ENCODE data around the gene PRKCA.

Gene PRKCA

GRCh38 chr17:66518677-66519076 lies 216.3 kb downstream of the PRKCA start:
- Histone ChIP-seq H3K4me1 (ENCODE audit: control insufficient read depth, insufficient read depth, low read length) (peaks cover 14% of the 10 kb centered on the region), H3K4me3 (ENCODE audit: low read length) (no peak overlapping the region), H3K9ac (ENCODE audit: low read length) (no peak overlapping the region), H3K9me3 (ENCODE audit: control insufficient read depth, low read length) (no peaks in the 10 kb centered on the region), H3K27me3 (ENCODE audit: control insufficient read depth, insufficient read depth, low read length) (no peaks in the 10 kb centered on the region), H3K36me3 (ENCODE audit: control insufficient read depth, insufficient read depth, low read length) (no peaks in the 10 kb centered on the region)

DNA sequence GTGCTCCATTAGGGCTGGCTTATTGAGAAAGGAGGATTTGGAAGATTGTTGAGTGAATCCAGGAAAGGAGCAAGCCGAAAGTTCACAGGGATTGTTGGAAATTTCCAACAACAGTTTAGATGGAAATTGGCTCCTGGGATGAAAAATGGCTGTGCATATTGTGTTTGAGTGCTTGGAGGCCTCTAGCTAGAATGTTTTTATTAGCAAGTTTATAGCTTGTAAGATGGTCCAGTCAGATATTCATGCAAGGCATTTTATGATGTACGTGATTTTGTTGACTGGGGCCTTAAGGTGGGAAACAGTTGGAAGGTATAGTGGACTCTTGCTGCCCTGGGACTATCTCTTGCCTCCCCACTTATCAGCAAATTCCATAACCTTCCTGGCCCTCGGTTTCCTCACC lies 216.7 kb downstream of the PRKCA start:
- Histone ChIP-seq H3K4me1 (ENCODE audit: control insufficient read depth, insufficient read depth, low read length) (peaks cover 18% of the 10 kb centered on the region), H3K9me3 (ENCODE audit: control insufficient read depth, low read length) (no peaks in the 10 kb centered on the region), H3K9ac (ENCODE audit: low read length) (no peak overlapping the region), H3K36me3 (ENCODE audit: control insufficient read depth, insufficient read depth, low read length) (no peaks in the 10 kb centered on the region), H3K4me3 (ENCODE audit: low read length) (no peak overlapping the region), H3K27me3 (ENCODE audit: control insufficient read depth, insufficient read depth, low read length) (no peaks in the 10 kb centered on the region)

DNA sequence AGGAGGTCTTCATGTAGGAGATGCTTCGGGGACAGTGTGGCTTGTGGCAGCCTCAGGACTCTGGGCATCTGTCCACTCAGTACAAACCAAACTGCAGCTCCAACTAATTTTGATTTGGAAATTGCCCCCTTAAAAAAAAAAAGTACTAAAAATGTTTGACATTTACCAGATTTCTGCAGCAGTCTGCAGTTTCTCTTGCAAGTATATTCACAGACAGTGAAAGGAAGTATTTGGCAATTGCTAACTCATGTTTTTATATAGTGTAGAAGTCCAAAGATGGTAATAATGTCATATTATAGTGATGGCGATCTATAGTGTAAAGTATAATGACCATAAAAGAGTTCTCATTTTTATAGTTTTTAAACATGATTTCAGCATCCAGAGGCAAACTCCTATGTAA lies 218.6 kb downstream of the PRKCA start:
- Histone ChIP-seq H3K4me3 (ENCODE audit: low read length) (no peak overlapping the region), H3K4me1 (ENCODE audit: control insufficient read depth, insufficient read depth, low read length) (peaks cover 21% of the 10 kb centered on the region)

GRCh38 chr17:66522591-66523272 lies 220.3 kb downstream of the PRKCA start:
- Histone ChIP-seq H3K4me1 (ENCODE audit: control insufficient read depth, insufficient read depth, low read length) (peaks cover 21% of the 10 kb centered on the region), H3K36me3 (ENCODE audit: control insufficient read depth, insufficient read depth, low read length) (no peaks in the 10 kb centered on the region), H3K4me3 (ENCODE audit: low read length) (no peak overlapping the region), H3K9ac (ENCODE audit: low read length) (no peak overlapping the region), H3K9me3 (ENCODE audit: control insufficient read depth, low read length) (no peaks in the 10 kb centered on the region), H3K27me3 (ENCODE audit: control insufficient read depth, insufficient read depth, low read length) (no peaks in the 10 kb centered on the region)

More for the DNA sequence above, 218.6 kb downstream of the PRKCA start:
- Histone ChIP-seq H3K9me3 (ENCODE audit: control insufficient read depth, low read length) (no peaks in the 10 kb centered on the region), H3K36me3 (ENCODE audit: control insufficient read depth, insufficient read depth, low read length) (no peaks in the 10 kb centered on the region), H3K9ac (ENCODE audit: low read length) (no peak overlapping the region), H3K27me3 (ENCODE audit: control insufficient read depth, insufficient read depth, low read length) (no peaks in the 10 kb centered on the region)

DNA sequence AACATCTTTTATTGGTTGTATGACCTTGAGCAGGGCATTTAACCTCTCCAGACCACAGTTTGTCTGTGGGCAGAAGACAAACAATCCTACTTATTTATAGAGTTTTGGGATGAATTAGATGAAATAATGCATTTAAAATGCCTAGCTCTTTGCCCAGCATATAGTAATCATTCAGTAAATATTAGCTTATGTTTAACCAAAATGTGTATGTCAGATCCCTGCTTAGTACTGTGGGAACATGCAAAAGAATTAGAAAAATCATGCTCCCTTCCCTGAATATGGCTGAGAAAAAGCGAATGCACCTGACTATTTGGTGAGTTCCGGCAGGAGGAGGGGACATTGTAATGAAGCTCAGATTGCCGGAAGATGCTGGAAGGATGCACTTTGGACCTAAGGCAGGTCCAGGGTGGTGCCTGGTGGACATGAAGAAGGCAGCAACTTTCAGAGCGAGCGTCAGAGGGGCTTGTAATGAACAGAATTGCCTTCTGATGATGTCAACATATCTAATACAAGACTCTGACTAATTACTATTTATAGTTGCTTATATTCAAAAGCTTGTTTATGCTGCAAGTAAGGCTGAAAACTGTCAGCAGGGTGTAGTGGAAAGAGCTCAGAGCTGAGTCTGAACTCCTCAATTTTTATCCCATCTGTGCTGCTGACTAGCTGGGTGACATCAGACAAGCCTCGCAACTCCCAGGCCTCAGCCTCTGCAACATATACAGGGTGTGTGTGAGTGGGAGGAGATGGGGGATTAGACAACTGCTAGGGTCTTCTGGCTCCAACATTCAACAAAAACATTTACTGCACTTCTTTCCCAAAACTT lies 221.2 kb downstream of the PRKCA start:
- no peaks in the 10 kb centered on the region for H3K27me3 ChIP-seq (ENCODE audit: control insufficient read depth, insufficient read depth, low read length)
- H3K9ac ChIP-seq (ENCODE audit: low read length): no peak overlapping the region
- H3K36me3 ChIP-seq (ENCODE audit: control insufficient read depth, insufficient read depth, low read length): no peaks in the 10 kb centered on the region
- H3K4me3 ChIP-seq (ENCODE audit: low read length): no peak overlapping the region
- peaks cover 21% of the 10 kb centered on the region for H3K4me1 ChIP-seq (ENCODE audit: control insufficient read depth, insufficient read depth, low read length)
- H3K9me3 ChIP-seq (ENCODE audit: control insufficient read depth, low read length): no peaks in the 10 kb centered on the region

- H3K4me3 ChIP-seq (ENCODE audit: low read length): no peak overlapping the region
- no peaks in the 10 kb centered on the region for H3K9me3 ChIP-seq (ENCODE audit: control insufficient read depth, low read length)
- H3K27me3 ChIP-seq (ENCODE audit: control insufficient read depth, insufficient read depth, low read length): no peaks in the 10 kb centered on the region
- H3K9ac ChIP-seq (ENCODE audit: low read length): no peak overlapping the region
- no peaks in the 10 kb centered on the region for H3K36me3 ChIP-seq (ENCODE audit: control insufficient read depth, insufficient read depth, low read length)
- peaks cover 21% of the 10 kb centered on the region for H3K4me1 ChIP-seq (ENCODE audit: control insufficient read depth, insufficient read depth, low read length)
Measured at GRCh38 chr17:66524877-66525276, 222.5 kb downstream of the PRKCA start.

- Histone ChIP-seq H3K4me3 (ENCODE audit: low read length) (no peak overlapping the region), H3K9ac (ENCODE audit: low read length) (no peak overlapping the region), H3K36me3 (ENCODE audit: control insufficient read depth, insufficient read depth, low read length) (no peaks in the 10 kb centered on the region), H3K27me3 (ENCODE audit: control insufficient read depth, insufficient read depth, low read length) (no peaks in the 10 kb centered on the region), H3K9me3 (ENCODE audit: control insufficient read depth, low read length) (no peaks in the 10 kb centered on the region), H3K4me1 (ENCODE audit: control insufficient read depth, insufficient read depth, low read length) (peaks cover 21% of the 10 kb centered on the region)
Measured at GRCh38 chr17:66525338-66525737, 222.9 kb downstream of the PRKCA start.

GRCh38 chr17:66526827-66527226 lies 224.4 kb downstream of the PRKCA start:
- Histone ChIP-seq H3K4me1 (ENCODE audit: control insufficient read depth, insufficient read depth, low read length) (peaks cover 21% of the 10 kb centered on the region), H3K9me3 (ENCODE audit: control insufficient read depth, low read length) (no peaks in the 10 kb centered on the region), H3K4me3 (ENCODE audit: low read length) (no peak overlapping the region), H3K9ac (ENCODE audit: low read length) (no peak overlapping the region), H3K27me3 (ENCODE audit: control insufficient read depth, insufficient read depth, low read length) (no peaks in the 10 kb centered on the region), H3K36me3 (ENCODE audit: control insufficient read depth, insufficient read depth, low read length) (no peaks in the 10 kb centered on the region)

DNA sequence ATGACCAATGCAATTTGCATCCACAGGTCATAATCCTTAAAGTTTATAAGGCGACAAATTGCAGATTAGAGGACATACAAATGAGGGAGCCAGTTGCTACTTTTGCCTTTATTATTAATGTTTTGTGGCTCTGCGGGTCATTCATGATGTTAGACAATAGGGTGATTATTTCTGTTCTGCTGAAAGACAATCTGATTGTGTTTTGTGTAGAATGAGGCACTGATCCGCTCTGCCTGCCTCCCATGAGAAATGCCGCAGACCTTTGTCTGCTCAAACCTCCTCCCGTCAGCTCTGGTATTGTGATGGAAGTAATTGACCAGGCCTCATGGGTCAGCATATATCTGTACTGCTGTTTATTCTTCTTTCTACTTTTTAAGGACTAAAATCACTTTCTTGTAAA lies 224.9 kb downstream of the PRKCA start:
- Histone ChIP-seq H3K36me3 (ENCODE audit: control insufficient read depth, insufficient read depth, low read length) (no peaks in the 10 kb centered on the region), H3K4me3 (ENCODE audit: low read length) (no peak overlapping the region), H3K9ac (ENCODE audit: low read length) (no peak overlapping the region), H3K9me3 (ENCODE audit: control insufficient read depth, low read length) (no peaks in the 10 kb centered on the region), H3K4me1 (ENCODE audit: control insufficient read depth, insufficient read depth, low read length) (peaks cover 18% of the 10 kb centered on the region), H3K27me3 (ENCODE audit: control insufficient read depth, insufficient read depth, low read length) (no peaks in the 10 kb centered on the region)

- no peak overlapping the region for H3K4me3 ChIP-seq (ENCODE audit: low read length)
- no peaks in the 10 kb centered on the region for H3K9me3 ChIP-seq (ENCODE audit: control insufficient read depth, low read length)
- H3K9ac ChIP-seq (ENCODE audit: low read length): no peak overlapping the region
- H3K36me3 ChIP-seq (ENCODE audit: control insufficient read depth, insufficient read depth, low read length): no peaks in the 10 kb centered on the region
- no peaks in the 10 kb centered on the region for H3K4me1 ChIP-seq (ENCODE audit: control insufficient read depth, insufficient read depth, low read length)
- H3K27me3 ChIP-seq (ENCODE audit: control insufficient read depth, insufficient read depth, low read length): no peaks in the 10 kb centered on the region
Measured at GRCh38 chr17:66531851-66532295, 229.5 kb downstream of the PRKCA start.

DNA sequence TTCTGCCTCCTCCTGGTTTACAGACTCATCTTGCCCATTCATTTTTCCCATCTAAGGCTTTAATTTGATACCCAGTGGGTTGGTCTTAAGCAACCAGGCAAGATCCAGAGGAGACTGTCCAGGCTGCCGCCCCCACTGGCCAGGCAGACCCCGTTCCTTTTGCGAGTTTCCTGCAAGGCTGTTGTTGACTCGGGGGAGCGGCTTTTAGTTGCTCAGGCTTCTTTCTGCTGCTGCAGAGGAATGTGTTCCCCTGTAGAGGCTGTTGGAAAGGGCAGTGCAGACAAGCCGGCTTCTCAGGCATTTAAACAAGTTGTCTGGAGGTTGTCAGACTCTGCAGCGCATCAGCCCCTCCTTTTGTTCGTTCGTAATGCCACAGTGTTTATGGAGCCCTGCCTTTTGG lies 231.2 kb downstream of the PRKCA start:
- Histone ChIP-seq H3K4me1 (ENCODE audit: control insufficient read depth, insufficient read depth, low read length) (peaks cover 2% of the 10 kb centered on the region), H3K36me3 (ENCODE audit: control insufficient read depth, insufficient read depth, low read length) (no peaks in the 10 kb centered on the region), H3K4me3 (ENCODE audit: low read length) (no peak overlapping the region), H3K27me3 (ENCODE audit: control insufficient read depth, insufficient read depth, low read length) (no peaks in the 10 kb centered on the region), H3K9me3 (ENCODE audit: control insufficient read depth, low read length) (no peaks in the 10 kb centered on the region), H3K9ac (ENCODE audit: low read length) (no peak overlapping the region)

DNA sequence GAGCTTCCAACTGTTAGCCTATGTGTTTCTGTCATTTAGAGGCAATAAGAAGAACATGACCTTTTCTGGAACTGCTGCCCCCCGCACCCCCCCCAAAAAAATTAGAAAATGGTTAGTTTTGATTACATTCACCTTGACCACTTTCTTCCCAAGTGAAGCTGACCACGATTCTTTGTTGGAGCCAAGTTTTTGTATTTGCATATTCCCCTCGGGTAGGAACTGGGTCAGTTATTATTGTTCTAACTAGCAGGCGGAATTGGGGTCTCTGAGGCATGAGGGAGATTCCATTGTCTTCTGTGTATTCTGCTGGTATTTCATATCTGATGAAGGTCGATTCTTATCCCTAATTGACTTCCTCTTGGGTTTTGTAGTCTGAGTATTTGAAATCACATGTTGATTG lies 231.6 kb downstream of the PRKCA start:
- Histone ChIP-seq H3K4me3 (ENCODE audit: low read length) (no peak overlapping the region), H3K9ac (ENCODE audit: low read length) (no peak overlapping the region), H3K4me1 (ENCODE audit: control insufficient read depth, insufficient read depth, low read length) (peaks cover 6% of the 10 kb centered on the region), H3K36me3 (ENCODE audit: control insufficient read depth, insufficient read depth, low read length) (no peaks in the 10 kb centered on the region), H3K9me3 (ENCODE audit: control insufficient read depth, low read length) (no peaks in the 10 kb centered on the region), H3K27me3 (ENCODE audit: control insufficient read depth, insufficient read depth, low read length) (no peaks in the 10 kb centered on the region)

Measured in mucosa of stomach (tissue), 1 donor.